Effector CD8-positive, alpha-beta T cell (primary cell): ENCODE data around the gene RBMS2.

Source experiments
- DNase-seq: peaks from one replicate; lab custom pipeline; 2025; lab: John Stamatoyannopoulos, UW

Gene RBMS2

GRCh38 chr12:56631790-56632700 is 110.4 kb downstream of the RBMS2 start:
- peak; percentile 23 for DNase-seq

GRCh38 chr12:56632701-56633467 is 111.3 kb downstream of the RBMS2 start:
- no peak for DNase-seq

DNA sequence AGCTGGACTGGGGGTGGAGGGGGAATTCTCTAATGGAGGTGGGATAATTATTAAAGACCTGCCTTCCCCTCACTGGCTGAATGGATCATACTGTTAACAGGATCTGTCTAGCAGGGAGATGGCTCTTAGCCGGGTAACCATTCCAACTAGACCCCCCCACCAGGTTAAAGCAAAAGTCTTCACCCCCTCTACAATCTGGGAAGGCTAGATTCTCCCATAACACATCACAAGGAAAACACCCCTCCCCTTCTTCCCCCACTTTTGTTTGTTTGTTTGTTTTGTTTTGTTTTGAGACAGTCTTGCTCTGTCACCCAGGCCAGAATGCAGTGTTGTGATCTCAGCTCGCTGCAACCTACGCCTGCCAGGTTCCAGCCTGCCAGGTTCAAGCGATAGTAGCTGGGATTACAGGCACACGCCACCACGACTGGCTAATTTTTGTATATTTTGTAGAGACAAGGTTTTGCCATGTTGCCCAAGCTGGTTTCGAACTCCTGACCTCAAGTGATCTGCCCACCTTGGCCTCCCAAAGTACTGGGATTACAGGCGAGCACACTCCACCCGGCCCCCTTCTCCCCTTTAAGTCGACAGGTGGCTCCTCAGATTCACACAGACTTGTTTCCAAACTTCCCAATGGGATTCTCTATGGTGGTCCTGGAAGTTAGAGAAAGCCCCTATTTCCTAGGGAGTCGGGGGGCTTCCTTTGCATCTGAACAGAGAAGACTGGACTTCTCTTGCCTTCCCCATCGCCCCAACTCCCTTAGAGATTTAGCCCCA is 112.0 kb downstream of the RBMS2 start:
- DNase-seq, result no peak

DNA sequence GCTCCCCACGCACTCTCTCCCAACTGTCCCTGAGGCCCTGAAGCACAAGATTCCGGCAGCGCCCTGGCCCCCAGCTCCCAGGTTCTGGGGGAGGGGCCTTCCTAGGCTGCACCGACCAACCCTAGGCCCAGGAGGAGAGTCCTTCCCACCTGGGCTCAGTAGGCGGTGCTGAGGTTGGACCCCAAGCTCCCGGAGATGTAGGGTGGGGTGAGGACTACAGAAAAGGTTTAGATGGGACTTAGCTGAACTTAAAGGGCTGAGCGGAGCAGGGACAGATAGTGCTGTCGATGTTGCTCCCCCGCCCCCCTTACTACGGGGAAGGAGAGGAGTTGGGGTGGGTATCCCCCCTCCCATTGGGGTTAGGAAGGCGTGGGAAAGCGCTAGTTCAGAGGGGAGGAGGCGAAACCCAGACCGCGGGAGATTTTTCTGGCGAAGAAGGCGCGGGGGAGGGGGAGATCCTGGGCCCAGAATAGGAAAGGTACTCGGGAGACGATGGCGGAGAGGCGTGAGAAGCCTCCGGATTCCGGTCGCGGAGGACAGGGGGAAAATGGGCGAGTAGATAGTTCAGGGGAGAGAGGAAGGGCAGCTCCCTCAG is 112.7 kb downstream of the RBMS2 start:
- DNase-seq, result peak; percentile 10

- DNase-seq, result peak; percentile 36
Measured at GRCh38 chr12:56634837-56635791, 113.5 kb downstream of the RBMS2 start.

GRCh38 chr12:56635806-56636674 is 114.4 kb downstream of the RBMS2 start:
- DNase-seq, result peak; percentile 70

DNA sequence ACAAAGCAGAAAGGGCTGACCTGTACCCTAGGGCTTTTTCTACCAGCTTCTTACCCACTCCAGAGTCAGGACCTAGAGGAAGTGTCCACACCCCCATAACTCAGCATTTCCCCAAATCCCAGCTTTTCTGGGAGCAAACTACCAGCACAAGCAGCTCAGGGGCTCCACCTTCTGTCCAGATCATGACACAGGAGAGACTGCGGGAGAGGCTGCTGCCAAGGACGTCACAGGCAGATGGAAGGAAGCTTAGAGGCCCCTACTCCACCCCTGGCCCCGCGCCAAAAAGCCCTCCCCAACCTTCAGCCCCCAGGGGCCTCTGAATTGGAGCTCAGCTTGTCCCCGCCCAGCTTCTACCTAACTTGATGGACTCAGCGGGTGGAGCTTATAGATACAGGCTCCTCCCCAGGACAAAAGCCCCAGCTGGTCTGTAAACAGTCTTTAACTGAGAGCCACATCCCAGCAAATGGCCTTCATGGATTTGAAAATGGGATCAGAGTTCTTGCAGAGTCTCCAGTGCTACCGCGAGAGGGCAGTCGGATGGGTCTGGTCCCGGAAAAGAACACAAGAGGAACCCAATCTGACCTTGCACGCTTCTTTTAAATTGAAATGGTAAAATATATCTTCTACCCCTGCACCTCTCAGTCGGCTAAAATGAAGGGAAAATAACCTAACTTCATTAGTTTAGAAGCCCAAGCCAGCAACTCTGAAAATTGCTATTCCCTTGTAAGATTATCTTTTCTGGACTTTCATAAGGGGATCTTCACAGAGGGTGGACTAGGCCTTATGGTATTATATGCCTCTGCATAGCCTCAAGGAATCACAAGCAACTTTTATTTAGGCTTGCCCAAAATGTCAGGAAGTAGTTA is 115.3 kb downstream of the RBMS2 start:
- peak; percentile 97 for DNase-seq

DNA sequence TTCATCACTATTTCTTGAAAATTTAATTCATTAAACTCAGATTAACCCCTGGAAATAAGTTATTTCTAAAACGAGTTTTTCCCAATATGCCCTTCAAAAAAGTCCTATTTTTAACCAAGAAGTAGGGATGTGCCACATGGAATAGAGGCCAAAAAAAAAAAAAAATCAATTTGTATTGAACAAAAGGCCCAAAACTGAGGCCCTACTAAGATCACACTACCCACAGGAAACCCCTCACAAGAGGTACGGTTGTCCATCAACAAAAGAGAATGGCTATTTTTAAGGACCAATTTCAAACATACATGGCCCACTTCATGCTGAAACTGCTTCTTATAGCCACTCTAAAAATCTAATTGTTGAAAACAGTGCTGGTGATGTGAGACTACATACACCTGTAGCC is 116.0 kb downstream of the RBMS2 start:
- DNase-seq, result no peak

DNA sequence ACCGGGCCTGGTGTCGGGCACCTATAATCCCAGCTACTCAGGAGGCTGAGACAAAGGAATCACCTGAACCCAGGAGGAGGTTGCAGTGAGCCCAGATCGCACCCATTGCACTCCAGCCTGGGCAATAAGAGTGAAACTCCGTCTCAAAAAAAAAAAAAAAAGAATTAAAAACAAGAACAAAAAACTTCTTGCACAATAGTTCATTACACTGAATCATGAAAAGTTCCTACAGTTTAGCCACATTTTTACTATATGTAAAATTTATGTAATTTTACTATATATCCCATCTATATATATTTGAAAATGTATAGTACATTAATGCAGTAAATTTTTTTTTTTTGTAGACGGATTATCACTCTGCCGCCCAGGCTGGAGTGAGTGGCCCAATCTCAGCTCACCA is 119.6 kb downstream of the RBMS2 start:
- DNase-seq, result no peak

DNA sequence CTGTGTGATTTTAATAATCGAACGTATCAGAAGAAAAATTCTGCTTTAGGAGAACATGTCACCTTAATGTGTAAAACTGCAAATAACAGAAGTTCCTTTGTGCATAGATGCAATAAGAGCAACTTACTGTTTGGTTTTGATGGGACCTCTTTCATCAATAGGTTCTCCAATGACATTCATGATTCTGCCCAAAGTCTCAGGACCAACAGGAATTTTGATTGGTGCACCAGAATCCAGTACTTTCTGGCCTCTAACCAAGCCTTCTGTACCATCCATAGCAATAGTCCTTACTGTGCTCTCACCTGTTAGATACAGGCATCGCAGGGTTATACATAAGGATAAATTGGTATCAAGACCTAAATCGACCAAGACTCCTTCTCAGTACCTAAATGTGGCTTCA is 123.0 kb downstream of the RBMS2 start:
- no peak for DNase-seq

DNA sequence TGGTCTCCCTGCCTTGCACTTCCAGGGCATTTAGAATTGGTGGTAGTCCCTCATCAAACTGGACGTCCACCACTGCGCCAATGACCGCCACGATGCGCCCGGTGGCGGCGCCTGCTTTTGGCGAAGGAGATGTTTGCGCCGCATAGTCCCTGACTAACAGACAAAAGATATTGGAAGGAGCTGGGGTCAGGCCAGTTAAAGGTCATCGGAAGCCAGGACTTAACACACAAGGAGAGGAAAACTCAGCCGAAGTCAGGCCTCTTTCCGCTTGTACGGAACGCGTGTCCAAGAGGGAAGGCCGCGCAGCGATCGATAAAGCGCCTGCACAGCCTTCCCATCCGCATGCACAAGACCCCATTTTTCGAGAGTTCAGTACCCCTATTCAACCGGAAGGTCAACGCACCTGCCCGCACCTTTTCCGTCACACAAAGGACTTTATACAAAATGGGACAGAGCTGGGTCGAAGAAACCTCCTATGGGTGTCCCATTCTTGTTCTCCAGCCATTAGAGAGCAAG is 123.6 kb downstream of the RBMS2 start:
- no peak for DNase-seq
